NCI-H2196 (cell line): ENCODE measurements around the gene SOBP.

Experiments used
- DNase-seq: peaks from one replicate; lab custom pipeline; 2025; ENCODE audit not compliant: unreplicated experiment; lab: John Stamatoyannopoulos, UW

SOBP gene

DNA sequence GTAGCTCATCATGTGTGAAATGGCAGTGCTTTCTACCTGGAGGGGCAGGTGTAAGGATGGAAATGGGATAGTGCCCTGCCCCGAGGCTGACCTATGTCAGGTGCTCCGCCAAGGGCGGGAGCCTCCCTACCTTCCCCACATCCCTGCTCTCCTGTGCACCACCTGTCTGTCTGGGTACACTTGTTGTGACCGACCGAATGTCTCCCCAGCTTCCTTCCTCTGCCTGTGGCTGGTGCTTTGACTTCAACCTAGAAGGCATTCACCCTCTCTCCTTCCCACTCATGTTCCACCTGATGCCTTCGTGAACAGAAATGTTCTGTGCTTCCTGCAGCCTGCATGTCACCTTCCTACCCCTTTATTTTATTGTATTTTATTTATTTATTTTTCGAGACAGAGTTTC is 219.4 kb downstream of the SOBP start:
- DNase-seq: no peak
